CD1c-positive myeloid dendritic cell (primary cell): ENCODE measurements around the gene PRKG1.

Source experiments
- DNase-seq: peaks from one replicate; pipeline ENCODE4 v3.0.0-alpha.2; 2016; ENCODE audit errors: extremely low spot score

The PRKG1 gene

GRCh38 chr10:52257692-52258075 lies 1183.4 kb downstream of the PRKG1 start:
- no peak for DNase-seq

GRCh38 chr10:52258799-52259425 lies 1184.6 kb downstream of the PRKG1 start:
- no peak for DNase-seq

GRCh38 chr10:52259426-52259812 lies 1185.1 kb downstream of the PRKG1 start:
- DNase-seq: no peak

- no peak for DNase-seq
Observed at GRCh38 chr10:52261362-52261761, 1187.1 kb downstream of the PRKG1 start.

GRCh38 chr10:52265131-52265926 lies 1191.0 kb downstream of the PRKG1 start:
- DNase-seq: no peak

- DNase-seq: no peak
Observed at GRCh38 chr10:52266858-52267257, 1192.6 kb downstream of the PRKG1 start.

GRCh38 chr10:52268790-52269189 lies 1194.5 kb downstream of the PRKG1 start:
- DNase-seq: no peak

- DNase-seq: no peak
Observed at GRCh38 chr10:52269233-52269632, 1194.9 kb downstream of the PRKG1 start.

GRCh38 chr10:52276163-52276562 lies 1201.9 kb downstream of the PRKG1 start:
- no peak for DNase-seq

GRCh38 chr10:52276986-52277385 lies 1202.7 kb downstream of the PRKG1 start:
- DNase-seq: no peak

- no peak for DNase-seq
Observed at GRCh38 chr10:52279546-52279945, 1205.3 kb downstream of the PRKG1 start.

- DNase-seq: no peak
Observed at GRCh38 chr10:52280051-52280450, 1205.8 kb downstream of the PRKG1 start.

- DNase-seq: no peak
Observed at GRCh38 chr10:52283174-52283573, 1208.9 kb downstream of the PRKG1 start.

- no peak for DNase-seq
Observed at GRCh38 chr10:52284416-52285013, 1210.2 kb downstream of the PRKG1 start.

- DNase-seq: no peak
Observed at GRCh38 chr10:52287866-52288265, 1213.6 kb downstream of the PRKG1 start.

GRCh38 chr10:52297747-52298146 lies 1223.5 kb downstream of the PRKG1 start:
- DNase-seq: no peak

GRCh38 chr10:52300599-52301277 lies 1226.5 kb downstream of the PRKG1 start:
- DNase-seq: no peak

- DNase-seq: peak; percentile 42
Observed at GRCh38 chr10:52308251-52309031, 1234.2 kb downstream of the PRKG1 start.

- DNase-seq: no peak
Observed at GRCh38 chr10:52312942-52313255, 1238.6 kb downstream of the PRKG1 start.

GRCh38 chr10:52313256-52313932 lies 1239.1 kb downstream of the PRKG1 start:
- DNase-seq: peak; percentile 3
